Right ventricle myocardium superior (tissue), 1 donor: Measurements from ENCODE around the gene MSH3. TPM values are rescaled to one million over a fixed set of nuclear protein-coding genes. Genes with fewer than 3 reads are reported as not detected.
A peak's percentile ranks its signal among the peaks of the same experiment; 100 is the strongest.

ENCODE experiments used
- ATAC-seq: fragments of 200-7000 bp; cut with Tn5 transposase; one replicate; pipeline ENCODE4 v1.9.1; 2020; ENCODE audit warnings: mild to moderate bottlenecking; ENCODE audit not compliant: poor library complexity
- DNase-seq: peaks from one replicate; pipeline ENCODE4 v3.0.0-alpha.2; 2020
- intact Hi-C: fragments of 100-400 bp; cut with DNase I; formaldehyde crosslinking; loops from one replicate; pipeline ENCODE4 v1.11.2; 2022
- long read RNA-seq: library from polyadenylated mRNA; unstranded; transcript quantifications from one replicate; pipeline ENCODE4 v2.0.0, GENCODE V29; 2021
- total RNA-seq: library from RNA; stranded (reverse); fragmentation: NEBNext Ultra II Directional; extraction: Animal tissue kit (Norgen Biotek cat#: 25700); gene quantifications from one replicate; pipeline ENCODE4 v1.2.1, GENCODE V29; 2021
- donor health status: DM: no; HTN: yes; CAD: no; lungs with severe emphysema.

The MSH3 gene
- total RNA-seq: 10.5 TPM
- long read RNA-seq, full-length matches to known transcripts: 23 of 25 reads
- long read RNA-seq, partial matches to known transcripts: 2 of 25 reads
- long read RNA-seq, other reads (novel, unspliced or antisense): 0 of 25 reads

- ATAC-seq (peak; percentile 76), DNase-seq (peak; percentile 93)
- intact Hi-C loops: no loop called here
Measured at GRCh38 chr5:80654391-80655230, at the start of gene MSH3, which contains the start of gene DHFR. Gene MSH3 (plus strand): TSS chr5:80654652. CDS start chr5:80654728, 76 bp downstream. Gene DHFR (minus strand): TSS chr5:80654983. CDS start chr5:80654489, 494 bp downstream.

- DNase-seq: no peak
- intact Hi-C loops: no loop called here
- ATAC-seq: no peak
Measured at GRCh38 chr5:80607343-80607742, 47.1 kb upstream of the MSH3 start.

GRCh38 chr5:80607832-80608231, 46.6 kb upstream of the MSH3 start:
- no peak for ATAC-seq
- intact Hi-C loops: no loop called here
- no peak for DNase-seq

- intact Hi-C loops: no loop called here
- DNase-seq (no peak), ATAC-seq (no peak)
Measured at GRCh38 chr5:80608731-80609130, 45.7 kb upstream of the MSH3 start.

GRCh38 chr5:80609692-80610091, 44.8 kb upstream of the MSH3 start:
- no peak for ATAC-seq
- intact Hi-C loops: no loop called here
- no peak for DNase-seq

GRCh38 chr5:80615266-80615914, 39.1 kb upstream of the MSH3 start:
- no peak for DNase-seq
- ATAC-seq: no peak
- intact Hi-C loops: no loop called here

- ATAC-seq (no peak), DNase-seq (no peak)
- intact Hi-C loops: no loop called here
Measured at GRCh38 chr5:80618438-80618837, 36.0 kb upstream of the MSH3 start.

GRCh38 chr5:80619086-80619485, 35.4 kb upstream of the MSH3 start:
- ATAC-seq (no peak), DNase-seq (no peak)
- intact Hi-C loops: no loop called here

GRCh38 chr5:80620211-80620610, 34.2 kb upstream of the MSH3 start:
- DNase-seq (no peak), ATAC-seq (no peak)
- intact Hi-C loops: no loop called here

GRCh38 chr5:80622756-80623155, 31.7 kb upstream of the MSH3 start:
- intact Hi-C loops: no loop called here
- no peak for ATAC-seq

GRCh38 chr5:80623999-80624398, 30.5 kb upstream of the MSH3 start:
- no peak for ATAC-seq
- DNase-seq: no peak

More at GRCh38 chr5:80622756-80623155, 31.7 kb upstream of the MSH3 start:
- DNase-seq: no peak

GRCh38 chr5:80625230-80625629, 29.2 kb upstream of the MSH3 start:
- no peak for DNase-seq
- ATAC-seq: no peak
- intact Hi-C loops: no loop called here

More at GRCh38 chr5:80623999-80624398, 30.5 kb upstream of the MSH3 start:
- intact Hi-C loops: no loop called here

- DNase-seq (no peak), ATAC-seq (no peak)
- intact Hi-C loops: no loop called here
Measured at GRCh38 chr5:80629281-80629680, 25.2 kb upstream of the MSH3 start.

- ATAC-seq: no peak
- intact Hi-C loops: no loop called here
- DNase-seq: no peak
Measured at GRCh38 chr5:80631278-80632259, 22.9 kb upstream of the MSH3 start.

- intact Hi-C loops: no loop called here
- DNase-seq (no peak), ATAC-seq (no peak)
Measured at GRCh38 chr5:80632700-80633099, 21.8 kb upstream of the MSH3 start.

GRCh38 chr5:80634193-80634592, 20.3 kb upstream of the MSH3 start:
- no peak for DNase-seq
- intact Hi-C loops: no loop called here
- no peak for ATAC-seq

GRCh38 chr5:80641353-80641752, 13.1 kb upstream of the MSH3 start:
- ATAC-seq: no peak
- DNase-seq: no peak
- intact Hi-C loops: no loop called here

- no peak for DNase-seq
- no peak for ATAC-seq
- intact Hi-C loops: no loop called here
Measured at GRCh38 chr5:80644900-80645299, 9.6 kb upstream of the MSH3 start.

- no peak for ATAC-seq
- DNase-seq: no peak
- intact Hi-C loops: no loop called here
Measured at GRCh38 chr5:80646926-80647325, 7.5 kb upstream of the MSH3 start.
